Measurements from ENCODE around the gene SIRT2. TPM values are rescaled to one million over a fixed set of nuclear protein-coding genes. Genes with fewer than 3 reads are reported as not detected.

Gene SIRT2
- total and polyA plus RNA-seq, 2 of the 13 experiments (the other 11 are each of a cell fraction or from before 2014, with no cell fraction given): 22.3 to 26.1 TPM

- TF ChIP-seq HMGXB3 (CRISPR knock-in tag; IDR thresholded peaks at IDR 0.05; ENCODE audit: borderline replicate concordance) (no peak), MAFF (IDR thresholded peaks at IDR 0.05; ENCODE audit: low read depth, low read length) (no peak), ZNF510 (CRISPR knock-in tag; IDR thresholded peaks at IDR 0.05; ENCODE audit: low read depth) (no peak), FOXP4 (CRISPR knock-in tag; IDR thresholded peaks at IDR 0.05) (no peak), ZNF143 (CRISPR knock-in tag; IDR thresholded peaks at IDR 0.05) (no peak), DBP (CRISPR knock-in tag; IDR thresholded peaks at IDR 0.05; ENCODE audit: not compliant biosample characterization) (peak; percentile 30), ZNF747 (CRISPR knock-in tag; IDR thresholded peaks at IDR 0.05; ENCODE audit: borderline replicate concordance) (no peak; the same call in 1 of the 2 replicates), PBX3 (CRISPR knock-in tag; IDR thresholded peaks at IDR 0.05; ENCODE audit: borderline replicate concordance) (no peak), ZNF660 (CRISPR knock-in tag; IDR thresholded peaks at IDR 0.05; ENCODE audit: borderline replicate concordance, low read depth) (no peak), CHD2 (IDR thresholded peaks at IDR 0.05; ENCODE audit: low read depth, low read length) (no peak; the same call in 1 of the 2 replicates), YEATS2 (CRISPR knock-in tag; IDR thresholded peaks at IDR 0.05; ENCODE audit: borderline replicate concordance) (no peak), POLR2A (IDR thresholded peaks at IDR 0.05; ENCODE audit: insufficient read depth in 1 of 2, low read depth in 2 of 2, low read length in 2 of 2) (peak; percentile 50 to 72), HNRNPUL1 (IDR thresholded peaks at IDR 0.05; ENCODE audit: low read depth, low read length) (no peak), YEATS4 (CRISPR knock-in tag; IDR thresholded peaks at IDR 0.05; ENCODE audit: borderline replicate concordance) (peak; percentile 87; the same call in 1 of the 2 replicates), TP53 (CRISPR knock-in tag; conservative IDR thresholded peaks at IDR 0.05) (no peak), ZNF432 (CRISPR knock-in tag; IDR thresholded peaks at IDR 0.05; ENCODE audit: borderline replicate concordance) (no peak), HOMEZ (CRISPR knock-in tag; IDR thresholded peaks at IDR 0.05; ENCODE audit: low read depth) (no peak; the same call in 1 of the 2 replicates), ZNF577 (CRISPR knock-in tag; IDR thresholded peaks at IDR 0.05; ENCODE audit: borderline replicate concordance, low read depth) (no peak), ZFY (CRISPR knock-in tag; IDR thresholded peaks at IDR 0.05) (peak; percentile 76), ZNF235 (CRISPR knock-in tag; IDR thresholded peaks at IDR 0.05; ENCODE audit: borderline replicate concordance) (no peak)
These were observed 47.7 kb downstream of the SIRT2 start (continued) for GRCh38 chr19:38851622-38852230.

All from HepG2 (cell line).